B cell (primary cell): Measurements from ENCODE around the gene SNX11. TPM values are rescaled to one million over a fixed set of nuclear protein-coding genes. Genes with fewer than 3 reads are reported as not detected.

Experiments
- ATAC-seq: fragments of 200-7000 bp; cut with Tn5 transposase; one replicate; pipeline ENCODE4 v1.10.0; 2021; ENCODE audit warnings: low read depth, mild to moderate bottlenecking, moderate number of reproducible peaks, moderate library complexity
- CTCF ChIA-PET: fragments of 350-600 bp; sonication (Branson Sonifier 250); formaldehyde crosslinking; loops from one replicate; lab custom pipeline; 2021; ENCODE audit warnings: antibody characterized with exemption, inconsistent platforms; lab: Charles Lee
- POLR2A ChIA-PET: fragments of 350-600 bp; sonication (Branson Sonifier 250); formaldehyde crosslinking; loops from one replicate; lab custom pipeline; 2021; ENCODE audit warnings: antibody characterized with exemption; lab: Charles Lee
- DNase-seq: peaks from one replicate; pipeline ENCODE4 v3.0.0; 2013
- H2AFZ ChIP-seq: 2 replicates; pipeline ENCODE4 v1.6.1; 2012; ENCODE audit warnings: mild to moderate bottlenecking, low read depth, low read length; ENCODE audit not compliant: insufficient read depth, poor library complexity, severe bottlenecking
- H3K27ac ChIP-seq, 2 donors: 1 replicate in 1 of 2; 2 replicates in 1 of 2; pipeline ENCODE4 v1.5.1; 2012 to 2013; ENCODE audit warnings: low read length in 2 of 2, mild to moderate bottlenecking in 2 of 2, moderate library complexity in 1 of 2
- H3K27me3 ChIP-seq, 4 experiments: fragments of 200-600 bp in 1 of 4; sonication (generic) in 1 of 4; replicated peaks in 1 of 4; 1 replicate in 2 of 4; 2 replicates in 2 of 4; pipeline versions ENCODE4 v1.6.1 to v1.7.0; 2013 to 2016; ENCODE audit warnings: low read length in 3 of 4, mild to moderate bottlenecking in 2 of 4, mixed read lengths in 1 of 4, moderate library complexity in 1 of 4; ENCODE audit not compliant: insufficient read depth in 4 of 4, control insufficient read depth in 3 of 4; ENCODE audit errors: control extremely low read depth in 1 of 4
- H3K36me3 ChIP-seq, 2 experiments: replicated peaks in 1 of 2; 1 replicate in 1 of 2; 2 replicates in 1 of 2; pipeline versions ENCODE4 v1.6.1 to v1.7.1; 2013; ENCODE audit warnings: low read length in 1 of 2; ENCODE audit not compliant: insufficient read depth in 2 of 2, control insufficient read depth in 1 of 2; ENCODE audit errors: control extremely low read depth in 1 of 2, extremely low read depth in 1 of 2
- H3K4me1 ChIP-seq, 2 donors: fragments of 200-600 bp in 1 of 2; sonication (generic) in 1 of 2; 1 replicate in 1 of 2; 2 replicates in 1 of 2; pipeline versions ENCODE4 v1.5.1 to v1.6.1; 2013 to 2017; ENCODE audit warnings: low read length in 2 of 2; ENCODE audit not compliant: control insufficient read depth in 2 of 2, insufficient read depth in 2 of 2
- H3K4me2 ChIP-seq: replicated peaks from 2 replicates; pipeline ENCODE3; 2012; ENCODE audit warnings: mild to moderate bottlenecking, low read depth, low read length; ENCODE audit not compliant: poor library complexity, severe bottlenecking
- H3K4me3 ChIP-seq, 5 experiments: fragments of 200-600 bp in 1 of 5; sonication (generic) in 1 of 5; 1 replicate in 3 of 5; 2 replicates in 2 of 5; pipeline versions ENCODE4 v1.5.1 to v1.7.0; 2011 to 2016; ENCODE audit warnings: low read length in 4 of 5, mild to moderate bottlenecking in 4 of 5, low read depth in 2 of 5, control low read depth in 1 of 5, moderate library complexity in 1 of 5; ENCODE audit not compliant: insufficient read depth in 1 of 5; ENCODE audit errors: control extremely low read depth in 1 of 5, extremely low read depth in 1 of 5
- H3K79me2 ChIP-seq: fragments of 200-600 bp; sonication (generic); one replicate; pipeline ENCODE4 v1.6.0; 2016; ENCODE audit warnings: low read length; ENCODE audit not compliant: control insufficient read depth, insufficient read depth
- H3K9ac ChIP-seq: fragments of 200-600 bp; sonication (generic); 2 replicates; pipeline ENCODE4 v1.6.1; 2017; ENCODE audit warnings: mild to moderate bottlenecking, low read length, moderate library complexity
- H3K9me3 ChIP-seq, 3 donors: one replicate each; pipeline versions ENCODE4 v1.6.1 to v1.7.1; 2013; ENCODE audit warnings: low read length in 2 of 3; ENCODE audit not compliant: control insufficient read depth in 2 of 3, insufficient read depth in 1 of 3; ENCODE audit errors: control extremely low read depth in 1 of 3
- H4K20me1 ChIP-seq: 2 replicates; pipeline ENCODE4 v1.6.0; 2012; ENCODE audit warnings: mild to moderate bottlenecking, low read length; ENCODE audit not compliant: insufficient read depth, control insufficient read depth, poor library complexity, severe bottlenecking
- H3K27ac Mint-ChIP-seq: one replicate; pipeline ENCODE4 v1.8.0; 2021; ENCODE audit warnings: mixed read lengths
- H3K27me3 Mint-ChIP-seq: one replicate; pipeline ENCODE4 v1.8.0; 2021; ENCODE audit warnings: mixed read lengths
- H3K4me1 Mint-ChIP-seq: one replicate; pipeline ENCODE4 v1.8.0; 2021; ENCODE audit warnings: mixed read lengths
- H3K4me3 Mint-ChIP-seq: one replicate; pipeline ENCODE4 v1.8.0; 2021; ENCODE audit warnings: mixed read lengths
- H3K9me3 Mint-ChIP-seq: one replicate; pipeline ENCODE4 v1.8.0; 2022; ENCODE audit warnings: mixed read lengths; ENCODE audit not compliant: insufficient read depth
- CTCF ChIP-seq: fragments of 200-600 bp; IDR thresholded peaks from one replicate; pipeline ENCODE4 v1.8.0; 2022; ENCODE audit warnings: antibody characterized with exemption, mild to moderate bottlenecking
- EZH2 ChIP-seq: IDR thresholded peaks from 2 replicates; pipeline ENCODE4 v1.6.1; 2012; ENCODE audit warnings: borderline replicate concordance, low read depth, mild to moderate bottlenecking, moderate library complexity, low read length; ENCODE audit not compliant: insufficient read depth, poor library complexity, severe bottlenecking
- WGBS: methylation state at CpG from one replicate; pipeline ENCODE4 v1.1.5; 2013; ENCODE audit warnings: missing lambda C conversion rate; ENCODE audit not compliant: insufficient coverage; 5-methylcytosine and 5-hydroxymethylcytosine counted together
- intact Hi-C: fragments of 100-400 bp; cut with micrococcal nuclease; formaldehyde crosslinking; loops from one replicate; pipeline ENCODE4 v1.10.0; 2022
- polyA plus RNA-seq: library from polyadenylated mRNA; depleted of rRNA; stranded (reverse); fragments of >200 nt; gene quantifications from 2 replicates; pipeline ENCODE4 v1.2.3, GENCODE V29; 2012
- total RNA-seq, 2 donors: library from RNA; stranded (reverse); fragments of 120-200 nt in 1 of 2; gene quantifications; 1 replicate in 1 of 2; 2 replicates in 1 of 2; pipeline versions ENCODE4 v1.2.3 to v1.2.4, GENCODE V29; 2013 to 2022

Gene SNX11
- total and polyA plus RNA-seq, 2 donors (not counting 1 experiment from before 2014, with no cell fraction given): 25.6 to 42.0 TPM

- Mint-ChIP-seq H3K4me3 (no peak overlapping the region), H3K27ac (peak overlapping the region; percentile 53), H3K9me3 (no peaks in the 10 kb centered on the region), H3K27me3 (no peaks in the 10 kb centered on the region), H3K4me1 (peaks cover 15% of the 10 kb centered on the region)
- ChIA-PET POLR2A (no interaction called here), CTCF (interaction anchor here (1.2 to 1.6 kb wide), 2 partner anchors 9 to 66 kb away, joined by 3 to 4 read pairs; no protein-coding TSS in a partner anchor)
- Histone ChIP-seq H3K79me2 (no peaks in the 10 kb centered on the region), H3K9ac (no peak overlapping the region), H3K27me3 (no peaks in the 10 kb centered on the region), H3K4me3 (no peak overlapping the region), H3K27ac (no peak overlapping the region), H4K20me1 (no peaks in the 10 kb centered on the region), H3K4me2 (no peak overlapping the region), H3K9me3 (no peaks in the 10 kb centered on the region), H3K4me1 (no peaks in the 10 kb centered on the region), H3K36me3 (peaks cover 0 to 2% of the 10 kb centered on the region in 2 experiments), H2AFZ (no peak overlapping the region)
- ATAC-seq: no peak
- no peak for DNase-seq
- WGBS: 0% methylated on average over 2 of the region's 2 CpGs
- intact Hi-C loops: no loop called here
- TF ChIP-seq CTCF: no peak
- no peak for TF ChIP-seq EZH2
These were observed 32.4 kb downstream of the SNX11 start for GRCh38 chr17:48139944-48140343.

GRCh38 chr17:48143629-48144028, 36.1 kb downstream of the SNX11 start:
- Histone ChIP-seq H3K79me2 (no peaks in the 10 kb centered on the region), H3K27me3 (no peaks in the 10 kb centered on the region), H4K20me1 (no peaks in the 10 kb centered on the region), H3K9me3 (no peaks in the 10 kb centered on the region), H3K27ac (no peak overlapping the region), H2AFZ (no peak overlapping the region), H3K4me2 (no peak overlapping the region), H3K36me3 (peaks cover 0 to 5% of the 10 kb centered on the region in 2 experiments), H3K4me3 (no peak overlapping the region), H3K4me1 (no peaks in the 10 kb centered on the region), H3K9ac (no peak overlapping the region)
- TF ChIP-seq CTCF: no peak
- TF ChIP-seq EZH2: no peak
- Mint-ChIP-seq H3K9me3 (no peaks in the 10 kb centered on the region), H3K27ac (no peak overlapping the region), H3K4me3 (no peak overlapping the region), H3K4me1 (peaks cover 15% of the 10 kb centered on the region), H3K27me3 (no peaks in the 10 kb centered on the region)
- intact Hi-C loops: no loop called here
- ChIA-PET CTCF (interaction anchor here (0.8 kb wide), 1 partner anchor 64 kb away, joined by 3 read pairs; no protein-coding TSS in a partner anchor), POLR2A (no interaction called here)
- WGBS: no CpG with 5 or more reads among the region's 6 CpGs
- no peak for DNase-seq
- ATAC-seq: no peak
